ENCODE measurements around the gene HDAC8. TPM values are rescaled to one million over a fixed set of nuclear protein-coding genes. Genes with fewer than 3 reads are reported as not detected.

Gene HDAC8
- 86.7 TPM for total RNA-seq

GRCh38 chrX:72572248-72573157, at the start of gene HDAC8:
HDAC8 (minus strand) TSS chrX:72572843; CDS start chrX:72572761, 82 bp downstream.

GRCh38 chrX:72305286-72306084, 267.2 kb downstream of the HDAC8 start, which contains the start of gene CITED1:
CITED1 (minus strand) TSS chrX:72305914; CDS start chrX:72302869, 3,045 bp downstream.

Small RNA genes within 50 kb of the gene (small RNA-seq; reads per million reads assigned to genes)
- not detected for gene RF00019 (ENCODE audit: low replicate concordance)
- gene RNU2-68P (ENCODE audit: low replicate concordance) = 1.8 reads per million, percentile 79 among the genes with 10 or more reads in this experiment

Other genes starting within 250 kb of the HDAC8 start
- 4.7 TPM for gene PHKA1, start 141.5 kb upstream of the HDAC8 start, total RNA-seq
- gene DMRTC1B, start 204.0 kb upstream of the HDAC8 start, total RNA-seq = 0.94 TPM
- not detected for gene FAM236B, start 209.8 kb upstream of the HDAC8 start, total RNA-seq
- gene FAM236D, start 235.4 kb upstream of the HDAC8 start, total RNA-seq = not detected

Data from parietal lobe (tissue), 2 donors.